Measurements from ENCODE around the gene SLC10A7.

SLC10A7 gene

GRCh38 chr4:146347822-146348221 lies 173.9 kb downstream of the SLC10A7 start:
- H3K27ac ChIP-seq (ENCODE audit: low read depth, low read length) = no peak overlapping the region
- no peak overlapping the region for H3K4me3 ChIP-seq (ENCODE audit: low read depth in 1 of 5, low read length in 5 of 5)
- H3K9me3 ChIP-seq (ENCODE audit: control insufficient read depth in 5 of 5, low read length in 5 of 5) = no peaks in the 10 kb centered on the region
- no peak overlapping the region for H3K9ac ChIP-seq (ENCODE audit: low read length in 5 of 5)
- no peaks in the 10 kb centered on the region for H3K27me3 ChIP-seq (ENCODE audit: control insufficient read depth in 5 of 5, insufficient read depth in 4 of 5, low read length in 5 of 5)
- H3K4me1 ChIP-seq (ENCODE audit: control insufficient read depth in 5 of 5, insufficient read depth in 5 of 5, low read length in 5 of 5) = no peaks in the 10 kb centered on the region
- no peaks in the 10 kb centered on the region for H3K36me3 ChIP-seq (ENCODE audit: control insufficient read depth in 5 of 5, insufficient read depth in 5 of 5, low read length in 5 of 5)

- Histone ChIP-seq H3K9me3 (ENCODE audit: control insufficient read depth in 5 of 5, low read length in 5 of 5) (no peaks in the 10 kb centered on the region), H3K36me3 (ENCODE audit: control insufficient read depth in 5 of 5, insufficient read depth in 5 of 5, low read length in 5 of 5) (no peaks in the 10 kb centered on the region), H3K27ac (ENCODE audit: low read depth, low read length) (no peak overlapping the region), H3K27me3 (ENCODE audit: control insufficient read depth in 5 of 5, insufficient read depth in 4 of 5, low read length in 5 of 5) (no peaks in the 10 kb centered on the region), H3K9ac (ENCODE audit: low read length in 5 of 5) (no peak overlapping the region), H3K4me1 (ENCODE audit: control insufficient read depth in 5 of 5, insufficient read depth in 5 of 5, low read length in 5 of 5) (no peaks in the 10 kb centered on the region), H3K4me3 (ENCODE audit: low read depth in 1 of 5, low read length in 5 of 5) (no peak overlapping the region)
These were observed 175.5 kb downstream of the SLC10A7 start for GRCh38 chr4:146346276-146346675.

GRCh38 chr4:146343776-146344175 lies 178.0 kb downstream of the SLC10A7 start:
- no peak overlapping the region for H3K4me3 ChIP-seq (ENCODE audit: low read depth in 1 of 5, low read length in 5 of 5)
- H3K27ac ChIP-seq (ENCODE audit: low read depth, low read length) = no peak overlapping the region
- H3K9ac ChIP-seq (ENCODE audit: low read length in 5 of 5) = no peak overlapping the region
- H3K36me3 ChIP-seq (ENCODE audit: control insufficient read depth in 5 of 5, insufficient read depth in 5 of 5, low read length in 5 of 5) = no peaks in the 10 kb centered on the region
- H3K4me1 ChIP-seq (ENCODE audit: control insufficient read depth in 5 of 5, insufficient read depth in 5 of 5, low read length in 5 of 5) = no peaks in the 10 kb centered on the region
- no peaks in the 10 kb centered on the region for H3K27me3 ChIP-seq (ENCODE audit: control insufficient read depth in 5 of 5, insufficient read depth in 4 of 5, low read length in 5 of 5)
- H3K9me3 ChIP-seq (ENCODE audit: control insufficient read depth in 5 of 5, low read length in 5 of 5) = no peaks in the 10 kb centered on the region

- Histone ChIP-seq H3K4me1 (ENCODE audit: control insufficient read depth in 5 of 5, insufficient read depth in 5 of 5, low read length in 5 of 5) (no peaks in the 10 kb centered on the region), H3K9ac (ENCODE audit: low read length in 5 of 5) (no peak overlapping the region), H3K36me3 (ENCODE audit: control insufficient read depth in 5 of 5, insufficient read depth in 5 of 5, low read length in 5 of 5) (no peaks in the 10 kb centered on the region), H3K27ac (ENCODE audit: low read depth, low read length) (no peak overlapping the region), H3K4me3 (ENCODE audit: low read depth in 1 of 5, low read length in 5 of 5) (no peak overlapping the region), H3K9me3 (ENCODE audit: control insufficient read depth in 5 of 5, low read length in 5 of 5) (no peaks in the 10 kb centered on the region), H3K27me3 (ENCODE audit: control insufficient read depth in 5 of 5, insufficient read depth in 4 of 5, low read length in 5 of 5) (no peaks in the 10 kb centered on the region)
These were observed 178.5 kb downstream of the SLC10A7 start for GRCh38 chr4:146343199-146343598.

- Histone ChIP-seq H3K27ac (ENCODE audit: low read depth, low read length) (no peak overlapping the region), H3K4me3 (ENCODE audit: low read depth in 1 of 5, low read length in 5 of 5) (no peak overlapping the region), H3K4me1 (ENCODE audit: control insufficient read depth in 5 of 5, insufficient read depth in 5 of 5, low read length in 5 of 5) (no peaks in the 10 kb centered on the region), H3K9ac (ENCODE audit: low read length in 5 of 5) (no peak overlapping the region), H3K27me3 (ENCODE audit: control insufficient read depth in 5 of 5, insufficient read depth in 4 of 5, low read length in 5 of 5) (no peaks in the 10 kb centered on the region), H3K36me3 (ENCODE audit: control insufficient read depth in 5 of 5, insufficient read depth in 5 of 5, low read length in 5 of 5) (no peaks in the 10 kb centered on the region), H3K9me3 (ENCODE audit: control insufficient read depth in 5 of 5, low read length in 5 of 5) (no peaks in the 10 kb centered on the region)
These were observed 179.0 kb downstream of the SLC10A7 start for GRCh38 chr4:146342600-146343192.

GRCh38 chr4:146340798-146341197 lies 180.9 kb downstream of the SLC10A7 start:
- Histone ChIP-seq H3K27ac (ENCODE audit: low read depth, low read length) (no peak overlapping the region), H3K9ac (ENCODE audit: low read length in 5 of 5) (no peak overlapping the region), H3K4me3 (ENCODE audit: low read depth in 1 of 5, low read length in 5 of 5) (no peak overlapping the region), H3K9me3 (ENCODE audit: control insufficient read depth in 5 of 5, low read length in 5 of 5) (no peaks in the 10 kb centered on the region), H3K36me3 (ENCODE audit: control insufficient read depth in 5 of 5, insufficient read depth in 5 of 5, low read length in 5 of 5) (no peaks in the 10 kb centered on the region), H3K4me1 (ENCODE audit: control insufficient read depth in 5 of 5, insufficient read depth in 5 of 5, low read length in 5 of 5) (peaks cover 0 to 8% (median 5%) of the 10 kb centered on the region in 5 donors), H3K27me3 (ENCODE audit: control insufficient read depth in 5 of 5, insufficient read depth in 4 of 5, low read length in 5 of 5) (no peaks in the 10 kb centered on the region)

GRCh38 chr4:146338512-146338911 lies 183.2 kb downstream of the SLC10A7 start:
- no peak overlapping the region for H3K4me3 ChIP-seq (ENCODE audit: low read depth in 1 of 5, low read length in 5 of 5)
- no peaks in the 10 kb centered on the region for H3K9me3 ChIP-seq (ENCODE audit: control insufficient read depth in 5 of 5, low read length in 5 of 5)
- no peaks in the 10 kb centered on the region for H3K36me3 ChIP-seq (ENCODE audit: control insufficient read depth in 5 of 5, insufficient read depth in 5 of 5, low read length in 5 of 5)
- no peak overlapping the region for H3K27ac ChIP-seq (ENCODE audit: low read depth, low read length)
- H3K4me1 ChIP-seq (ENCODE audit: control insufficient read depth in 5 of 5, insufficient read depth in 5 of 5, low read length in 5 of 5) = peaks cover 0 to 24% (median 16%) of the 10 kb centered on the region in 5 donors
- no peak overlapping the region for H3K9ac ChIP-seq (ENCODE audit: low read length in 5 of 5)
- no peaks in the 10 kb centered on the region for H3K27me3 ChIP-seq (ENCODE audit: control insufficient read depth in 5 of 5, insufficient read depth in 4 of 5, low read length in 5 of 5)

- Histone ChIP-seq H3K4me1 (ENCODE audit: control insufficient read depth in 5 of 5, insufficient read depth in 5 of 5, low read length in 5 of 5) (peaks cover 0 to 25% (median 16%) of the 10 kb centered on the region in 5 donors), H3K9me3 (ENCODE audit: control insufficient read depth in 5 of 5, low read length in 5 of 5) (no peaks in the 10 kb centered on the region), H3K36me3 (ENCODE audit: control insufficient read depth in 5 of 5, insufficient read depth in 5 of 5, low read length in 5 of 5) (no peaks in the 10 kb centered on the region), H3K27ac (ENCODE audit: low read depth, low read length) (no peak overlapping the region), H3K27me3 (ENCODE audit: control insufficient read depth in 5 of 5, insufficient read depth in 4 of 5, low read length in 5 of 5) (no peaks in the 10 kb centered on the region), H3K4me3 (ENCODE audit: low read depth in 1 of 5, low read length in 5 of 5) (no peak overlapping the region), H3K9ac (ENCODE audit: low read length in 5 of 5) (no peak overlapping the region)
These were observed 185.3 kb downstream of the SLC10A7 start for GRCh38 chr4:146336410-146336807.

GRCh38 chr4:146335763-146336409 lies 185.9 kb downstream of the SLC10A7 start:
- H3K4me1 ChIP-seq (ENCODE audit: control insufficient read depth in 5 of 5, insufficient read depth in 5 of 5, low read length in 5 of 5) = peaks cover 0 to 25% (median 16%) of the 10 kb centered on the region in 5 donors
- H3K9me3 ChIP-seq (ENCODE audit: control insufficient read depth in 5 of 5, low read length in 5 of 5) = no peaks in the 10 kb centered on the region
- H3K9ac ChIP-seq (ENCODE audit: low read length in 5 of 5) = no peak overlapping the region
- no peaks in the 10 kb centered on the region for H3K27me3 ChIP-seq (ENCODE audit: control insufficient read depth in 5 of 5, insufficient read depth in 4 of 5, low read length in 5 of 5)
- no peak overlapping the region for H3K4me3 ChIP-seq (ENCODE audit: low read depth in 1 of 5, low read length in 5 of 5)
- no peak overlapping the region for H3K27ac ChIP-seq (ENCODE audit: low read depth, low read length)
- no peaks in the 10 kb centered on the region for H3K36me3 ChIP-seq (ENCODE audit: control insufficient read depth in 5 of 5, insufficient read depth in 5 of 5, low read length in 5 of 5)

GRCh38 chr4:146334862-146335449 lies 186.8 kb downstream of the SLC10A7 start:
- H3K9me3 ChIP-seq (ENCODE audit: control insufficient read depth in 5 of 5, low read length in 5 of 5) = no peaks in the 10 kb centered on the region
- H3K9ac ChIP-seq (ENCODE audit: low read length in 5 of 5) = no peak overlapping the region

More at GRCh38 chr4:146334862-146335449, 186.8 kb downstream of the SLC10A7 start:
- H3K4me1 ChIP-seq (ENCODE audit: control insufficient read depth in 5 of 5, insufficient read depth in 5 of 5, low read length in 5 of 5) = peaks cover 0 to 25% (median 16%) of the 10 kb centered on the region in 5 donors
- no peaks in the 10 kb centered on the region for H3K27me3 ChIP-seq (ENCODE audit: control insufficient read depth in 5 of 5, insufficient read depth in 4 of 5, low read length in 5 of 5)
- no peak overlapping the region for H3K27ac ChIP-seq (ENCODE audit: low read depth, low read length)
- no peak overlapping the region for H3K4me3 ChIP-seq (ENCODE audit: low read depth in 1 of 5, low read length in 5 of 5)
- H3K36me3 ChIP-seq (ENCODE audit: control insufficient read depth in 5 of 5, insufficient read depth in 5 of 5, low read length in 5 of 5) = no peaks in the 10 kb centered on the region

All from subcutaneous abdominal adipose tissue (tissue), 5 donors.